HepG2 (cell line): ENCODE data around the gene BCL2L2. TPM values are rescaled to one million over a fixed set of nuclear protein-coding genes. Genes with fewer than 3 reads are reported as not detected.

Experiments used
- ARNT2 ChIP-seq: sonication (generic); formaldehyde crosslinking; IDR thresholded peaks from 2 replicates; pipeline ENCODE4 v1.8.0; 2022; ENCODE audit warnings: mild to moderate bottlenecking, low read depth, missing genetic modification reagents, moderate library complexity
- CHCHD3 ChIP-seq: sonication (generic); formaldehyde crosslinking; IDR thresholded peaks from 2 replicates; pipeline ENCODE4 v1.8.0; 2022; ENCODE audit warnings: mild to moderate bottlenecking, missing genetic modification reagents, moderate library complexity
- FIP1L1 ChIP-seq: fragments of 200-400 bp; formaldehyde crosslinking; IDR thresholded peaks from 2 replicates; pipeline ENCODE4 v1.6.1; 2018; ENCODE audit warnings: low read depth, mild to moderate bottlenecking, low read length, moderate library complexity, borderline replicate concordance; ENCODE audit not compliant: insufficient read depth
- FOXA1 ChIP-seq, 2 experiments: fragments of 450-650 bp in 1 of 2; sonication (generic) in 1 of 2; formaldehyde crosslinking in 1 of 2; IDR thresholded peaks; 2 replicates each; pipeline versions ENCODE4 v1.4.0 to v1.6.1; 2016 to 2020; ENCODE audit warnings: missing genetic modification reagents in 1 of 2
- FOXP1 ChIP-seq, 2 experiments: fragments of 450-650 bp in 1 of 2; IDR thresholded peaks; 2 replicates each; pipeline ENCODE4 v1.6.1; 2017 to 2018; ENCODE audit warnings: antibody characterized with exemption in 1 of 2
- GATAD1 ChIP-seq: IDR thresholded peaks from 2 replicates; pipeline ENCODE4 v1.6.1; 2016; ENCODE audit warnings: missing genetic modification reagents, missing compliant biosample characterization
- HDAC1 ChIP-seq: sonication (generic); formaldehyde crosslinking; IDR thresholded peaks from 2 replicates; pipeline ENCODE4 v1.5.1; 2020; ENCODE audit warnings: mild to moderate bottlenecking, missing genetic modification reagents
- MZF1 ChIP-seq: sonication (generic); formaldehyde crosslinking; IDR thresholded peaks from 2 replicates; pipeline ENCODE4 v1.8.1; 2023; ENCODE audit warnings: mild to moderate bottlenecking, missing genetic modification reagents, borderline replicate concordance
- PAWR ChIP-seq: sonication (generic); formaldehyde crosslinking; IDR thresholded peaks from 2 replicates; pipeline ENCODE4 v1.4.0; 2020; ENCODE audit warnings: missing genetic modification reagents, mild to moderate bottlenecking, borderline replicate concordance
- PAX8 ChIP-seq: sonication (generic); formaldehyde crosslinking; IDR thresholded peaks from 2 replicates; pipeline ENCODE4 v1.8.0; 2022; ENCODE audit warnings: mild to moderate bottlenecking, missing genetic modification reagents, borderline replicate concordance
- SOX5 ChIP-seq: IDR thresholded peaks from 2 replicates; pipeline ENCODE4 v1.6.1; 2016; ENCODE audit warnings: borderline replicate concordance
- TBX3 ChIP-seq: fragments of 450-650 bp; IDR thresholded peaks from 2 replicates; pipeline ENCODE4 v1.6.1; 2017; ENCODE audit warnings: antibody characterized with exemption, mild to moderate bottlenecking, inconsistent platforms, borderline replicate concordance
- TOPORS ChIP-seq: sonication (generic); formaldehyde crosslinking; IDR thresholded peaks from 2 replicates; pipeline ENCODE4 v1.8.0; 2023; ENCODE audit warnings: mild to moderate bottlenecking, missing genetic modification reagents
- ZBED4 ChIP-seq: sonication (generic); formaldehyde crosslinking; IDR thresholded peaks from 2 replicates; pipeline ENCODE4 v1.4.0; 2020; ENCODE audit warnings: missing genetic modification reagents, borderline replicate concordance
- ZFX ChIP-seq: sonication (generic); formaldehyde crosslinking; IDR thresholded peaks from 2 replicates; pipeline ENCODE4 v1.4.0; 2020; ENCODE audit warnings: mild to moderate bottlenecking, low read depth, missing genetic modification reagents, moderate library complexity
- ZMAT3 ChIP-seq: sonication (generic); formaldehyde crosslinking; conservative IDR thresholded peaks from 2 replicates; pipeline ENCODE4 v1.7.0; 2021; ENCODE audit warnings: missing genetic modification reagents
- ZNF44 ChIP-seq: sonication (generic); formaldehyde crosslinking; IDR thresholded peaks from 2 replicates; pipeline ENCODE4 v1.5.1; 2020; ENCODE audit warnings: mild to moderate bottlenecking, missing genetic modification reagents
- ZNF550 ChIP-seq: sonication (generic); formaldehyde crosslinking; IDR thresholded peaks from 2 replicates; pipeline ENCODE4 v1.4.0; 2020; ENCODE audit warnings: mild to moderate bottlenecking, missing genetic modification reagents, borderline replicate concordance
- ZNF572 ChIP-seq: sonication (generic); formaldehyde crosslinking; IDR thresholded peaks from 2 replicates; pipeline ENCODE4 v1.5.1; 2020; ENCODE audit warnings: mild to moderate bottlenecking, missing genetic modification reagents
- ZNF740 ChIP-seq: sonication (generic); formaldehyde crosslinking; IDR thresholded peaks from 2 replicates; pipeline ENCODE4 v1.4.0; 2020; ENCODE audit warnings: missing genetic modification reagents
- ZSCAN9 ChIP-seq: IDR thresholded peaks from 2 replicates; pipeline ENCODE4 v1.6.1; 2016; ENCODE audit warnings: borderline replicate concordance
- ZZZ3 ChIP-seq: sonication (generic); formaldehyde crosslinking; IDR thresholded peaks from 2 replicates; pipeline ENCODE4 v1.4.0; 2020; ENCODE audit warnings: missing genetic modification reagents, mild to moderate bottlenecking, borderline replicate concordance
- polyA plus RNA-seq, 8 experiments: library from polyadenylated mRNA; depleted of rRNA in 3 of 8; stranded (reverse) in 7 of 8; unstranded in 1 of 8; fragments of >200 nt; fragmentation: Illumina TruSeq in 4 of 8; extraction: Trizol in 4 of 8; gene quantifications; 2 replicates each; pipeline versions ENCODE4 v1.2.1 to v1.2.3, GENCODE V29; 2011 to 2016; ENCODE audit warnings: low read depth in 4 of 8, missing spikeins in 1 of 8, mixed read lengths in 1 of 8; ENCODE audit not compliant: insufficient read depth in 1 of 8
- total RNA-seq, 5 experiments: library from RNA; depleted of rRNA; stranded (reverse); fragments of >200 nt; fragmentation: Illumina TruSeq; extraction: Trizol; gene quantifications; 2 replicates each; pipeline ENCODE4 v1.2.3, GENCODE V29; 2016; ENCODE audit warnings: low read depth in 1 of 5
- TF ChIP-seq, protein P1 (sequence below): sonication (generic); formaldehyde crosslinking; conservative IDR thresholded peaks from 2 replicates; pipeline ENCODE4 v1.8.0; 2022; ENCODE audit warnings: mild to moderate bottlenecking, moderate library complexity, missing genetic modification reagents

Gene BCL2L2
- total and polyA plus RNA-seq, 2 of the 13 experiments (the other 11 are each of a cell fraction or from before 2014, with no cell fraction given): 28.1 to 49.8 TPM

DNA sequence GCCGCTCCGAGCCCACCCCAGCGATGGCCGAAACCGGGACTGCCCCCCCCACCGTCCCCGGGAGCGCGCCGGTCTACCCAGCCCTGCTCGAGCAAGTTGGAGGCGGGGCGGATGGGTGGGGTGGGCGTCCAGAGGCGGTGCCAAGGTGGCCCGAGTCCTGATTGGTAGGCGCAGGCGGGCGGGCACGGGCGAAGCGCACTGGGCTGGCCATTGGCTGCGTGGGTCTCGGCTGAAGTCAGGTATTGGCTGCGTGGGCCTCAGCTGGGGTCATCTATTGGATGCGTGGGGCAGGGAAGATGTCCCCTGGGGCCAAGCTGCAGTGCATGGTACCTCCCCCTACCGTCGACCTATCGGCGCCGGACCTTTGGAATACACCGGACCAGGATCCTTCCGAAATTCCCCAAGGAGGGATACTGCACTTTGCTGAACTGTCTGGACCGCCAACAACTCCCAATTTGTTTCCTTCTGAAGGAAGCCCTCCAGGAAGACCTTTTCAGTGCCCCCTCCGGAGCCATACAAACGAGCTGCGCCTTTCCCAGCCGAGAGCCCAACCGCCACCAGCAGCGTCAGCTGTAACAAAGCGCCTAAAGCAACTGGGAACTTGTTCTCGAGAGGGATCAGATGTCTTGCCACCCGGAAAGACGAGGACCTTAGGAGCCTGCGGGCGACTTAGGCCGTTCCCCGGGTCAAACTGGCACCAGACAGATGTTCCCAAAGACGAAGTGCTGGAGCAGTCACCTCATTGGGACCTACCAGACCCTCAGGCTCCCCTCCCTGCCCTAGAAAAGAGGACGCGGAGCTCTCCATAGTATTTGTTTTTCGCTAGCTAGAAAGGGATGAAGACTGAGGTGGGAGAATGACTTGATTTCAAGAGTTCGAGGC, 20.4 kb upstream of the BCL2L2 start, which contains the start of gene HOMEZ (continued):
- peak; percentile 76; the same call in 1 of the 2 replicates for TF ChIP-seq ZBED4 (CRISPR knock-in tag)
- TF ChIP-seq FOXP1 (IDR thresholded peaks at IDR 0.05): no peak
- 0 out of 2 replicates have a peak, but pooled peaks have one; percentile 24 for TF ChIP-seq FOXP1 (CRISPR knock-in tag; IDR thresholded peaks at IDR 0.05)
- TF ChIP-seq FIP1L1: 0 out of 2 replicates have a peak, but pooled peaks have one; percentile 69
- TF ChIP-seq TOPORS (CRISPR knock-in tag): no peak
- TF ChIP-seq ZMAT3 (CRISPR knock-in tag): peak; percentile 95
- peak; percentile 79 for TF ChIP-seq ZFX (CRISPR knock-in tag)
- TF ChIP-seq SOX5 (CRISPR knock-in tag): peak; percentile 44
- peak; percentile 99; the same call in 1 of the 2 replicates for TF ChIP-seq ZNF44 (CRISPR knock-in tag)
- peak; percentile 87 for TF ChIP-seq ZNF572 (CRISPR knock-in tag)
- TF ChIP-seq, protein P1, sequence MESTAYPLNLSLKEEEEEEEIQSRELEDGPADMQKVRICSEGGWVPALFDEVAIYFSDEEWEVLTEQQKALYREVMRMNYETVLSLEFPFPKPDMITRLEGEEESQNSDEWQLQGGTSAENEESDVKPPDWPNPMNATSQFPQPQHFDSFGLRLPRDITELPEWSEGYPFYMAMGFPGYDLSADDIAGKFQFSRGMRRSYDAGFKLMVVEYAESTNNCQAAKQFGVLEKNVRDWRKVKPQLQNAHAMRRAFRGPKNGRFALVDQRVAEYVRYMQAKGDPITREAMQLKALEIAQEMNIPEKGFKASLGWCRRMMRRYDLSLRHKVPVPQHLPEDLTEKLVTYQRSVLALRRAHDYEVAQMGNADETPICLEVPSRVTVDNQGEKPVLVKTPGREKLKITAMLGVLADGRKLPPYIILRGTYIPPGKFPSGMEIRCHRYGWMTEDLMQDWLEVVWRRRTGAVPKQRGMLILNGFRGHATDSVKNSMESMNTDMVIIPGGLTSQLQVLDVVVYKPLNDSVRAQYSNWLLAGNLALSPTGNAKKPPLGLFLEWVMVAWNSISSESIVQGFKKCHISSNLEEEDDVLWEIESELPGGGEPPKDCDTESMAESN (CRISPR knock-in tag): peak; percentile 93
- peak; percentile 73 for TF ChIP-seq HDAC1 (CRISPR knock-in tag)
- no peak; the same call in 1 of the 2 replicates for TF ChIP-seq ZSCAN9 (CRISPR knock-in tag)
- TF ChIP-seq CHCHD3 (CRISPR knock-in tag): peak; percentile 96; the same call in 1 of the 2 replicates
- TF ChIP-seq ZNF550: 0 out of 2 replicates have a peak, but pooled peaks have one; percentile 24
- peak; percentile 40; the same call in 1 of the 2 replicates for TF ChIP-seq MZF1 (CRISPR knock-in tag)
- TF ChIP-seq GATAD1 (CRISPR knock-in tag): peak; percentile 82
- peak; percentile 6; the same call in 1 of the 2 replicates for TF ChIP-seq TBX3
- TF ChIP-seq PAX8 (CRISPR knock-in tag): 0 out of 2 replicates have a peak, but pooled peaks have one; percentile 58
- peak; percentile 74; the same call in 1 of the 2 replicates for TF ChIP-seq PAWR (CRISPR knock-in tag)
- TF ChIP-seq FOXA1 (IDR thresholded peaks at IDR 0.05): no peak
- no peak for TF ChIP-seq FOXA1 (CRISPR knock-in tag; IDR thresholded peaks at IDR 0.05)
- peak; percentile 87; the same call in 1 of the 2 replicates for TF ChIP-seq ARNT2
- TF ChIP-seq ZZZ3: peak; percentile 32; the same call in 1 of the 2 replicates
- peak; percentile 100 for TF ChIP-seq ZNF740 (CRISPR knock-in tag)
